IMR-90 (cell line): ENCODE results near the gene APOA4.

Experiments
- BHLHE40 ChIP-seq: fragments of 150-350 bp; IDR thresholded peaks from 2 replicates; pipeline ENCODE4 v1.6.1; 2016; ENCODE audit warnings: mild to moderate bottlenecking, low read depth, low read length
- CEBPB ChIP-seq: IDR thresholded peaks from 2 replicates; pipeline ENCODE4 v1.6.1; 2012; ENCODE audit warnings: low read depth, low read length, improper control_type of control experiment
- CHD1 ChIP-seq: IDR thresholded peaks from 2 replicates; pipeline ENCODE4 v1.6.1; 2012; ENCODE audit warnings: low read depth, low read length, improper control_type of control experiment
- MXI1 ChIP-seq: IDR thresholded peaks from 2 replicates; pipeline ENCODE4 v1.6.1; 2012; ENCODE audit warnings: low read depth, mild to moderate bottlenecking, low read length, moderate library complexity, borderline replicate concordance
- POLR2A ChIP-seq: IDR thresholded peaks from 2 replicates; pipeline ENCODE4 v1.6.1; 2012; ENCODE audit warnings: mild to moderate bottlenecking, low read depth, low read length
- RFX5 ChIP-seq: IDR thresholded peaks from 2 replicates; pipeline ENCODE4 v1.8.0; 2012; ENCODE audit warnings: low read depth, mild to moderate bottlenecking, low read length, moderate library complexity
- SMC3 ChIP-seq: fragments of 150-350 bp; IDR thresholded peaks from 2 replicates; pipeline ENCODE4 v1.6.1; 2016; ENCODE audit warnings: low read depth, mild to moderate bottlenecking, antibody characterized with exemption, low read length, moderate library complexity
- TF ChIP-seq, protein P1 (sequence below): conservative IDR thresholded peaks from 2 replicates; pipeline ENCODE4 v1.5.1; 2012; ENCODE audit warnings: mild to moderate bottlenecking, low read depth, low read length, improper control_type of control experiment

DNA sequence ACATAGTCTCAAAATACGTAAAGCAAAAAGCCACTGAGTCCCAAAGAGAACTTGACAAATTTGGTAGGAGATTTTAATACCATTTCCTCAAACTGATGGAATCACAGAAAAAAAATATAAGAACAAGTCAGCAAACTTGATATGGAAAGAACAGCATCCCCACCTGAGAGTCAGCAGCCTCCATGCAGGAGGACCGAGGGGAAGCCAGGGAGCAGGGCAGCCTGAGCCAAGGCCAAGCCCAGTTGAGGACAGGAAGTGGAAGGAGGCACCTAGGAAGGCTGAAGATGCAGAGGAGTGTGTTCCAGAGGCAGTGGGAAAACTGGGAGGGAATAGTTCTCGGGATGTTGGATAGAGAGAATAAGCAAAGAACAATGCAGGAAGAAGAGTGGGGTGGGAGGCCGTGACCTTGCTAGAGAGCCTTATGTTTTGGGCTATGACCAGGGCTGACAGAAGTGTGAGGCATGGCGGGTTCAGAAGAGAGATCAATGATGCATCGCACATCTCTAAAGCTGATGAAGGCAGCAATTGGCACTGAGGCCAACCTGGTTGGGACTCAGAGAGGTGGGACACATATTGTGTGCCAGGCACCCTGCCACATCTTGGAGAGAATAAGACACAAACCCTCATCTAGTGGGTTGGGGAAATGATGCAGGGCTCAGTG is 15.4 kb downstream of the APOA4 start:
- TF ChIP-seq MXI1, result no peak
- TF ChIP-seq, protein P1, sequence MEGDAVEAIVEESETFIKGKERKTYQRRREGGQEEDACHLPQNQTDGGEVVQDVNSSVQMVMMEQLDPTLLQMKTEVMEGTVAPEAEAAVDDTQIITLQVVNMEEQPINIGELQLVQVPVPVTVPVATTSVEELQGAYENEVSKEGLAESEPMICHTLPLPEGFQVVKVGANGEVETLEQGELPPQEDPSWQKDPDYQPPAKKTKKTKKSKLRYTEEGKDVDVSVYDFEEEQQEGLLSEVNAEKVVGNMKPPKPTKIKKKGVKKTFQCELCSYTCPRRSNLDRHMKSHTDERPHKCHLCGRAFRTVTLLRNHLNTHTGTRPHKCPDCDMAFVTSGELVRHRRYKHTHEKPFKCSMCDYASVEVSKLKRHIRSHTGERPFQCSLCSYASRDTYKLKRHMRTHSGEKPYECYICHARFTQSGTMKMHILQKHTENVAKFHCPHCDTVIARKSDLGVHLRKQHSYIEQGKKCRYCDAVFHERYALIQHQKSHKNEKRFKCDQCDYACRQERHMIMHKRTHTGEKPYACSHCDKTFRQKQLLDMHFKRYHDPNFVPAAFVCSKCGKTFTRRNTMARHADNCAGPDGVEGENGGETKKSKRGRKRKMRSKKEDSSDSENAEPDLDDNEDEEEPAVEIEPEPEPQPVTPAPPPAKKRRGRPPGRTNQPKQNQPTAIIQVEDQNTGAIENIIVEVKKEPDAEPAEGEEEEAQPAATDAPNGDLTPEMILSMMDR, result no peak
- no peak for TF ChIP-seq SMC3
- no peak for TF ChIP-seq CHD1
- TF ChIP-seq RFX5, result no peak
- no peak for TF ChIP-seq POLR2A
- no peak for TF ChIP-seq BHLHE40
- no peak for TF ChIP-seq CEBPB
